Dermis lymphatic vessel endothelial cell (primary cell): Measurements from ENCODE around the gene NCAPH2. TPM values are rescaled to one million over a fixed set of nuclear protein-coding genes. Genes with fewer than 3 reads are reported as not detected.

Experiments
- total RNA-seq: library from RNA; depleted of rRNA; stranded (reverse); fragments of >200 nt; gene quantifications from 2 replicates; pipeline ENCODE4 v1.2.1, GENCODE V29; 2014

NCAPH2 gene
- total RNA-seq: 13.9 and 15.3 TPM in 2 replicates

DNA sequence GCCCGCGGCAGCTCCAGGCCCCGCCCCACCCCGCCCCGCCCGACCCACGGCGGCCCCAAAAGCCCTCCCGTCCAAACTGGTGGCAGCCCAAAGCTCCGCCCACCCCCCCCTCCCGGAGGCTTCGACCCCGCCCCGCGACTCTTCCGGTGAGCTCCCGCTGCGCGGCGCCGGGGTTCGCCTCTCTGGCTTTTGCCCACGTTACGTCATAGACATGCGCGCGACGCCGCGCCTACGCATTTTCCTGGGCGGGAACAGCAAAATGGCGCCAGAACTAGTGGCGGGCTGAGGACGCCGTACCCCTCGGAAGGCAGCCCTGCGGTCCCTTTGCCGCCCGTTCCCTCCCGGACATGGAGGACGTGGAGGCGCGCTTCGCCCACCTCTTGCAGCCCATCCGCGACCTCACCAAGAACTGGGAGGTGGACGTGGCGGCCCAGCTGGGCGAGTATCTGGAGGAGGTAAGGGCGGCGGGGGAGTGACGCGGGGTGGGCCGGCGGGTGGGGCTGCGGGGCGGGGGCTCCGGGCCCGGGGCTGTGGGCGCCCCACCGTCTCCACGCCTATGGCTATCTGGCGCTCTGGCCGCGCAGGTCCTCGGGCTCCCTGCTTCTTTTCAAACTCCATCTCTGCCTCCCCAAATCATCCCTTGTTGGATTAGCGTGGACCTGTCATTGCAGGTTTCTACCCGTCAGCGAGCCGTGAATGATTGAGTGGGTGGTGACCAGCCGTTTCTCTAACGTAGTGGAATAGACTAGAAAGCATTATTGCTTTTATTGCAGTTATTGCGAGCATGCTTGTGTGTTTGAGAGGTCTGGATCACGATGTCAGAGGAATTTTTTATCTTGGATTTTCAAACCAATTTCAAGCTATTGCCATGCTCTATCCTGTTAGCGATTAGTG, at the start of gene NCAPH2:
Gene NCAPH2, plus strand, starts transcription at position 234 of the 894 bp plus-strand sequence. Its CDS starts 114 bp downstream, at position 348.

GRCh38 chr22:50474710-50475651, 33.0 kb upstream of the NCAPH2 start, which contains the start of gene SBF1:
TSS of gene SBF1 (minus strand) at chr22:50475035. CDS start at chr22:50474840, 195 bp downstream.

GRCh38 chr22:50481440-50482106, 26.5 kb upstream of the NCAPH2 start, which contains the start of gene ADM2:
TSS of gene ADM2 (plus strand) at chr22:50481543. CDS start at chr22:50481848, 305 bp downstream.

DNA sequence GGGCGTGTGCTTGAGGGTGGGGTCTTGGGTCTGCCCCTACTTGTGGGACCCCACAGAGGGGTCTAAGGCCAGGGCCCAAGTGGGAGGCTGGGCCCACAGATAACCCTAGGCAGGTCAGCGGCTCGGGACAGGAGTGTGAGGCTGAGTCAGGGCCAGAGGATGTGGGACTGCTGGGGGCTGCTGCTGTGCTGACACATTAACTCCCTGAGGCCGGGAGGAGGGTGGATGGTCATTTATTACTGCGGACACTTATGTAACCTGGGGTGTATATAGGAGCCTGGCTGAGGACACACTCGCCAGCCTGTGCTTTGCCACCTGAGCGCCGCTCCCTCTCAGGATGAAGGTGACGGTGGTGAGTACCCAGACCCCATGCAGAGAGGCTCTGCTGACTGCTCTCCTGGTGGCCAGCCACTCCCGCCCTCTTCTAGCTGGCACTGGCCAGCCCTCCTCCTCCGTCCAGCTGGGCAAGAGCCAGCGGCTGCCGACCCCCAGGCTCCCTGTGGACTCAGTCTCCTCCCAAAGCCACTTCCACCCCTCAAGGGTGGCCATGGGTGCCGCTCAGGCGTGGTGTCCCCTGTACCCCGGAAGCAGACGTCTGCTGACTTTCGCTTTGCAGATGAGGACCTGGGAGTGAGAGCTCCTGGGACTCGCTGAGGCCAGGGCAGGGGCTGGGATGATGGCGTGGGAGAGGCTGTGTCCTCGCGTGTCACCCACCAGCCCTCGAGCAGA, 21.3 kb upstream of the NCAPH2 start, which contains the start of gene MIOX:
Gene MIOX, plus strand, starts transcription at position 299 of the 729 bp plus-strand sequence. Its CDS starts 39 bp downstream, at position 338.

DNA sequence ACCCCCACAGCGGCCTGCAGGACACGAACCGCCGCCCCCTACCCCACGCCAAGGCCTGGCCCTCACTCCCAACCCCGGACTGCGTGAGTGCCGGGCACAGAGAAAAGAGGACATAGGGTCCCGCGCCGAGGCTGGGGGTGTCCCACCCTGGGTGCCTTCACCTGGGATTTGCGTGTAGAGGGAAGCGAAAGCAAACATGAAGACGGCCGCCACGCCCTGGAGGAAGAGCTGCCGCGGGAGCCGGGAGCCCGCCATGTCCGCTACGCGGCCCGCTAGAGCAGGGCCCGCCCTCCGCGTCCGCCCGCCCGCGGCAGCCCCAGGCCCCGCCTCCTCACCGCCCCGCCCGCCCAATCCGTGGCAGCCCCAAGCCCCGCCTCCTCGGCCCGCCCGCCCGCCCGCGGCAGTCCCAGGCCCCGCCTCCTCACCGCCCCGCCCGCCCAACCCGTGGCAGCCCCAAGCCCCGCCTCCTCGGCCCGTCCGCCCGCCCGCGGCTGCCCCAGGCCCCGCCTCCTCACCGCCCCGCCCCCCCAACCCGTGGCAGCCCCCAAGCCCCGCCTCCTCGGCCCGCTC, 518 bp upstream of the NCAPH2 start, which contains the start of gene LMF2:
Gene LMF2, minus strand, starts transcription at position 282 of the 570 bp plus-strand sequence. Its CDS starts 27 bp downstream, at position 255.

DNA sequence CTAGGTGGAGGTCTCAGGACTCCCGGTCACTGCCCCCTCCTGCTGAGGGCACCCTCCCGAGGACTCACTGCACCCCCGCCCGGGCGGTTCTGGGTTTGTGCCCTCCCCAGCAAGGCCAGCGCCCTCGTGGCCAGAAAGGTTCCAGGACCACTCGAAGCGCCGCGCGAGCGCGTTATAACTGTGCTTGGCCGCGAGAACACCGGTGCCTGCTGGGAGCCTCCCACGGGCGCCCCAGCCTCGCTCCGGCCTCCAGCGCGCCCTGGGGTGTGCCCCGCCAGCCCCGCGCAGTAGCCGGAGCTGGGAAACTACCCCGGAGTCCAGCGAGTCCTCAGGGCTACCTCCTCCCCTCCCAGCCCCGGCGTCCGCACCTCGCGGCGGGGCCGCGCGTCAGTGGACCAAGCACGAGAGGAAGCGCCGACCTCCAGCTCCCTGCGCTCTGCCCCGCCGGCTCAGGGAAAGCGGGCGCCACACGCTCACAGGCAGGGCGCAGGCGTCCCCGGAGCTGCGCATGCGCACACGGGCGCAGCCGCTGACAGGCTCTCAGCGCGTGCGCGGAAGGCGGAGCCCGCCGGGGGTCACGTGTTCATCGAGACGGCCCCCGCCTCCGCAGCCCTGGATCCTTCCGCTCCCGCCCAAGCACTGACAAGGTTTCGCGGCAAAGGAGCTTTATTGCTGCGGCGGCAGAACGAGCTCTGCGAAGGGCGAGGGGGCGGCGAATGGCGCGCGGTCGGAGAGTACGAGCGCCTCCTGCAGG, 17.3 kb downstream of the NCAPH2 start, which contains the start of gene SCO2:
Gene SCO2, minus strand, starts transcription at position 495 of the 754 bp plus-strand sequence. CDS start 1,187 bp downstream, outside the sequence.

GRCh38 chr22:50529897-50530579, 22.0 kb downstream of the NCAPH2 start, which contains the start of gene TYMP:
TSS of gene TYMP (minus strand) at chr22:50530012. CDS start at chr22:50529709, 303 bp downstream.

DNA sequence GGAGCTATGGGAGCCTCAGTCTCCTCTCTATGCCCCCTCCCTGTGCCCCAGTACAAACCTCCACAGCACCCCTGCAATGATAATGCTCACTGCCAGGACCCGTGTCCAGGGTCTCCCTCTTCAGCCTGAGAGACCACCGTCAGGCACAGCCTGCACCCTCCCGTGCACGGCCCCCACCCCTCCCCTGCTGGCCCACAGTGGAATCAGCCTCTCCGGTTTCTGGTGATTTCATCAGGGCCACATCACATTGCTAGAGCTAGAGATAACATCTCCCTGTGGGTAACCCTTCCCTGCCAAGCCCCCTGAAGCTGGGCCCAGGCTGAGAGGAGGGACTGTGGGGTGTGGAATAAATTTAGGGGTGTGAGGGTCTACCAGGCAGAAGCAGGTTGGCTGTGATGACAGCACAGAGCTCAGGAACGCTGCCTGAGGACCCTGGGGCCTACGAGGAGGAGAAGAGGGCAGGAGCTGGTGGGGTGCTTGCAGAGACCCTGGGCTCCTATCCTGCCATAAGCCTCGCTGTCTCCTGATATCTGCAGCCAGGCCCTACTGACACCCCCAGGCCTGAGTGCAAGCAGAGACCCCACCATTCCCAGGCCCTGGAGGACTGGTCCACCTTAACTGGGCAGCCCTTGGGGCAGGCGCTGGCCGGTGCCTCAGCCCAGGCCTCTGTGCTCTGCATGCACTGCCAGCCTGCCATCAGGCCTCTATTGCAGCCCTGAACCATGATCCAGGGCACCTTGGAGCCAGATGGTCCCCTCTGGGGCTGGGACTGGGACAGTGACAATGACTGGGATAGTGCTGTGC, 37.7 kb downstream of the NCAPH2 start, which contains the start of gene KLHDC7B:
Gene KLHDC7B, plus strand, starts transcription at position 378 of the 804 bp plus-strand sequence. Its CDS starts 345 bp downstream, at position 723.

DNA sequence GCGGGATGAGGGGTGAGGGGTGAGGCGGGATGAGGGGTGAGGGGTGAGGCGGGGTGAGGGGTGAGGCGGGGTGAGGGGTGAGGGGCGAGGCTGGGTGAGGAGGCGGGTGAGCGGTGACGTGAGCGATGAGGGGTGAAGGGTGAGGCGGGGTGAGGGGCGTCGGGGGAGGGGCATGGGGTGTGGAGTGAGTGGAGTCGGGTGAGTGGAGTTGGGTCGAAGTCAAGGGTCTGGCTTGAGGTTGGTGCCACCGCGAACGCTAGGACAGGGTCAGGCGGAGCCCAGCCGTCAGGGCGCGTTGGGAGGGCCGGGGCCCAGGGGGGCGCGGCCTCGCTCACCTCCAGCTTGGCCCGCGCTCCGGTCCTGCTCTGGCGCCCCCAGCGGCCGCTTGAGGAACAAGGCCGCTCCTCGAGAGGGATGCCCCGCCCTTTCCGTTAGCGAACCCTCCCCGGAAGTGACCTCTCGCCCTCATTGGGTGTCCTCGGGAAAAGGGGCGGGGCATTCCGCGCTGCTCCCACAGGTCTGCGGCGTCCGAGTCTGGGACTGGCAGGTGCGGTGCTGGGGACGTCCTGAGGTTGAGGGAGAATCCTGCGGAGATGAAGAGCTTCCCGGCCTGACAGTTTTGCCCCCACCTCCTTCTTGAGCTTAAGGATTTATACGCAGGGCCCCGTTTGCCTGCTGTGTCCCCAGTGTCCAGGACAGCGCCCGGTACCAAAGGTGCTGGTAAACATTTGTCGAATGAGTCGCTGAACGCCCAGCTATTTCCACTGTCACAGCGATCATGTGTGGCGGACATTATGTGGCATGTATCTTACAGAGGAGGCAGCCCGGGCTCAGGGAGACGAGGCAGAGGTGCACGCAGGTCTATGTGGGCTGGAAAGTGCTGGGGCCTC, 54.7 kb downstream of the NCAPH2 start, which contains the start of gene SYCE3:
Gene SYCE3, minus strand, starts transcription at position 397 of the 890 bp plus-strand sequence. CDS start 6,514 bp downstream, outside the sequence.

Other genes starting within 250 kb of the NCAPH2 start
- 55.0 and 57.7 TPM in 2 replicates for gene MAPK12, start 246.5 kb upstream of the NCAPH2 start, total RNA-seq
- 17.6 and 19.6 TPM in 2 replicates for gene MAPK11, start 237.8 kb upstream of the NCAPH2 start, total RNA-seq
- gene PLXNB2, start 200.6 kb upstream of the NCAPH2 start, total RNA-seq: 53.4 and 59.0 TPM in 2 replicates
- 1.3 and 1.5 TPM in 2 replicates for gene DENND6B, start 181.2 kb upstream of the NCAPH2 start, total RNA-seq
- 46.8 and 50.2 TPM in 2 replicates for gene PPP6R2, start 164.9 kb upstream of the NCAPH2 start, total RNA-seq
- gene SBF1, start 33.2 kb upstream of the NCAPH2 start, total RNA-seq: 23.8 and 26.4 TPM in 2 replicates
- 0.09 and 0.11 TPM in 2 replicates for gene ADM2, start 26.7 kb upstream of the NCAPH2 start, total RNA-seq
- not detected in 2 replicates for gene MIOX, start 21.4 kb upstream of the NCAPH2 start, total RNA-seq
- gene LMF2, start 522 bp upstream of the NCAPH2 start, total RNA-seq: 15.5 and 19.1 TPM in 2 replicates
- 2.0 and 2.2 TPM in 2 replicates for gene SCO2, start 17.4 kb downstream of the NCAPH2 start, total RNA-seq
- 25.4 and 32.8 TPM in 2 replicates for gene TYMP, start 21.8 kb downstream of the NCAPH2 start, total RNA-seq
- not detected in 2 replicates for gene KLHDC7B, start 37.7 kb downstream of the NCAPH2 start, total RNA-seq
- gene SYCE3, start 54.7 kb downstream of the NCAPH2 start, total RNA-seq: not detected in 2 replicates
- 2.0 and 2.2 TPM in 2 replicates for gene CPT1B, start 70.2 kb downstream of the NCAPH2 start, total RNA-seq
- 28.3 and 35.1 TPM in 2 replicates for gene CHKB, start 74.6 kb downstream of the NCAPH2 start, total RNA-seq
- 0.22 and 0.26 TPM in 2 replicates for gene MAPK8IP2, start 92.6 kb downstream of the NCAPH2 start, total RNA-seq
- gene ARSA, start 119.9 kb downstream of the NCAPH2 start, total RNA-seq: 8.7 and 14.0 TPM in 2 replicates
- gene SHANK3, start 164.6 kb downstream of the NCAPH2 start, total RNA-seq: 9.4 and 17.3 TPM in 2 replicates
- 0.22 and 0.34 TPM in 2 replicates for gene ACR, start 230.0 kb downstream of the NCAPH2 start, total RNA-seq